ENCODE results near the gene ZNF773. TPM values are rescaled to one million over a fixed set of nuclear protein-coding genes. Genes with fewer than 3 reads are reported as not detected.
"Not testable (repeated sequence)": the region's sequence is repeated elsewhere in the genome, so short reads cannot be mapped to it uniquely, and the experiment has no call there.

The ZNF773 gene
- total RNA-seq, 4 donors from 2014 or later: 7.1 to 18.9 (median 16.6) TPM

GRCh38 chr19:57473646-57474045 lies 26.1 kb upstream of the ZNF773 start:
- peaks cover 36 to 56% (median 48%) of the 10 kb centered on the region in 4 donors for H3K36me3 ChIP-seq
- H3K9me3 ChIP-seq: peaks cover 24 to 80% (median 79%) of the 10 kb centered on the region in 4 donors
- no peaks in the 10 kb centered on the region for H3K27me3 ChIP-seq
- no peak for DNase-seq (ENCODE audit: extremely low spot score)
- peaks cover 5 to 13% (median 8%) of the 10 kb centered on the region in 4 donors for H3K4me1 ChIP-seq
- intact Hi-C loops (cut with DNase I): no loop called here
- TF ChIP-seq EP300 (IDR thresholded peaks at IDR 0.05): no peak
- TF ChIP-seq CTCF (IDR thresholded peaks at IDR 0.05): no peak
- no peak for TF ChIP-seq POLR2A (IDR thresholded peaks at IDR 0.05; ENCODE audit: low read depth)
- no peak for TF ChIP-seq POLR2AphosphoS5 (IDR thresholded peaks at IDR 0.05)
- 95% methylated on average over 4 of the region's 4 CpGs for WGBS
- no peak overlapping the region for H3K4me3 ChIP-seq
- H3K27ac ChIP-seq (replicated peaks in 1 of 4): no peak overlapping the region

GRCh38 chr19:57477191-57478008 lies 22.3 kb upstream of the ZNF773 start, which contains the start of gene ZNF772:
TSS of gene ZNF772 (minus strand) at chr19:57477566. CDS start at chr19:57477309, 257 bp downstream.
- WGBS: 9% methylated on average over 21 of the region's 38 CpGs
- intact Hi-C loops (cut with DNase I): no loop called here

GRCh38 chr19:57487477-57488298 lies 12.1 kb upstream of the ZNF773 start, which contains the start of gene ZNF419:
TSS of gene ZNF419 (plus strand) at chr19:57487750. CDS start at chr19:57487951, 201 bp downstream.
- H3K4me3 ChIP-seq: peak within 1 kb of the TSS; percentile 70 to 98 (median 94)
- peak within 1 kb of the TSS; percentile 68 to 80 (median 76) for H3K27ac ChIP-seq (replicated peaks in 1 of 4)
- H3K27me3 ChIP-seq; intact Hi-C loops (cut with DNase I); H3K9me3 ChIP-seq: not testable (repeated sequence)
- 2% methylated on average over 28 of the region's 69 CpGs for WGBS
- peak; percentile 87 for TF ChIP-seq POLR2AphosphoS5 (IDR thresholded peaks at IDR 0.05)
- peak; percentile 96 for DNase-seq (ENCODE audit: extremely low spot score)
- H3K36me3 ChIP-seq: peaks cover 20 to 26% (median 22%) of the 10 kb centered on the region in 4 donors
- H3K4me1 ChIP-seq: peaks cover 7 to 11% (median 8%) of the 10 kb centered on the region in 4 donors

More at GRCh38 chr19:57477191-57478008, 22.3 kb upstream of the ZNF773 start, which contains the start of gene ZNF772:
- Histone ChIP-seq H3K9me3 (peaks cover 9 to 45% (median 42%) of the 10 kb centered on the region in 4 donors), H3K4me1 (peaks cover 5 to 13% (median 8%) of the 10 kb centered on the region in 4 donors), H3K4me3 (peak within 1 kb of the TSS; percentile 57 to 72 (median 62)), H3K27ac (replicated peaks in 1 of 4) (peak within 1 kb of the TSS; percentile 70 to 80 (median 77)), H3K36me3 (peaks cover 33 to 39% (median 37%) of the 10 kb centered on the region in 4 donors), H3K27me3 (no peaks in the 10 kb centered on the region)
- DNase-seq (ENCODE audit: extremely low spot score): peak; percentile 97
- TF ChIP-seq CTCF (IDR thresholded peaks at IDR 0.05): peak; percentile 10 to 55 (median 32)
- TF ChIP-seq EP300 (IDR thresholded peaks at IDR 0.05): no peak
- no peak for TF ChIP-seq POLR2A (IDR thresholded peaks at IDR 0.05; ENCODE audit: low read depth)
- peak; percentile 62 to 82 for TF ChIP-seq POLR2AphosphoS5 (IDR thresholded peaks at IDR 0.05)

GRCh38 chr19:57488299-57488644 lies 11.5 kb upstream of the ZNF773 start:
- H3K4me1 ChIP-seq: peaks cover 7 to 11% (median 8%) of the 10 kb centered on the region in 4 donors
- no CpG with 5 or more reads among the region's 1 CpG for WGBS
- H3K36me3 ChIP-seq: peaks cover 25 to 32% (median 28%) of the 10 kb centered on the region in 4 donors
- peak overlapping the region in 3 of 4 donors; percentile 91 to 98 (median 97) for H3K4me3 ChIP-seq
- H3K9me3 ChIP-seq; H3K27ac ChIP-seq (replicated peaks in 1 of 4); intact Hi-C loops (cut with DNase I); H3K27me3 ChIP-seq; DNase-seq (ENCODE audit: extremely low spot score): not testable (repeated sequence)

- Histone ChIP-seq H3K27ac (replicated peaks in 1 of 4) (peak overlapping the region in 1 of 4 donors; percentile 91), H3K4me3 (peak overlapping the region; percentile 76 to 89 (median 81)), H3K4me1 (peaks cover 7 to 15% (median 11%) of the 10 kb centered on the region in 4 donors), H3K36me3 (peaks cover 6 to 29% (median 14%) of the 10 kb centered on the region in 4 donors), H3K9me3 (peaks cover 0 to 22% (median 10%) of the 10 kb centered on the region in 4 donors)
- H3K27me3 ChIP-seq; DNase-seq (ENCODE audit: extremely low spot score); intact Hi-C loops (cut with DNase I): not testable (repeated sequence)
These were observed 432 bp upstream of the ZNF773 start for GRCh38 chr19:57499332-57499679.

- H3K27me3 ChIP-seq; intact Hi-C loops (cut with DNase I); H3K27ac ChIP-seq (replicated peaks in 1 of 4); DNase-seq (ENCODE audit: extremely low spot score): not testable (repeated sequence)
- peaks cover 11 to 37% (median 23%) of the 10 kb centered on the region in 4 donors for H3K36me3 ChIP-seq
- peaks cover 0 to 23% (median 8%) of the 10 kb centered on the region in 4 donors for H3K9me3 ChIP-seq
- peaks cover 7 to 15% (median 11%) of the 10 kb centered on the region in 4 donors for H3K4me1 ChIP-seq
- WGBS: 6% methylated on average over 2 of the region's 4 CpGs
- peak overlapping the region; percentile 76 to 89 (median 81) for H3K4me3 ChIP-seq
These were observed 662 bp downstream of the ZNF773 start for GRCh38 chr19:57500400-57500799.
